Coronary artery (tissue), 2 donors: ENCODE data around the gene LSM2.
A peak's percentile ranks its signal among the peaks of the same experiment; 100 is the strongest.
"Not testable (repeated sequence)": the region's sequence is repeated elsewhere in the genome, so short reads cannot be mapped to it uniquely, and the experiment has no call there.

Experiments used
- DNase-seq: peaks from one replicate; pipeline ENCODE4 v3.0.0-alpha.2; 2017; ENCODE audit warnings: low spot score
- H3K27ac ChIP-seq, 2 donors: fragments of 200-600 bp; sonication (generic); one replicate each; pipeline ENCODE4 v1.5.1; 2016 to 2019
- H3K4me3 ChIP-seq: fragments of 200-600 bp; sonication (generic); 2 replicates; pipeline ENCODE4 v1.5.1; 2016; ENCODE audit warnings: mild to moderate bottlenecking, moderate library complexity
- CTCF ChIP-seq: fragments of 200-600 bp; sonication (generic); IDR thresholded peaks from one replicate; pipeline ENCODE4 v1.5.1; 2019; ENCODE audit warnings: antibody characterized with exemption

Gene LSM2

GRCh38 chr6:31806470-31807272 lies at the start of gene LSM2:
Gene LSM2 (minus strand): TSS chr6:31806966. CDS start chr6:31806757, 209 bp downstream.
- TF ChIP-seq CTCF = no peak
- Histone ChIP-seq H3K4me3 (peak within 1 kb of the TSS; percentile 77), H3K27ac (peak within 1 kb of the TSS; percentile 85 to 94)
- DNase-seq = peak; percentile 99

DNA sequence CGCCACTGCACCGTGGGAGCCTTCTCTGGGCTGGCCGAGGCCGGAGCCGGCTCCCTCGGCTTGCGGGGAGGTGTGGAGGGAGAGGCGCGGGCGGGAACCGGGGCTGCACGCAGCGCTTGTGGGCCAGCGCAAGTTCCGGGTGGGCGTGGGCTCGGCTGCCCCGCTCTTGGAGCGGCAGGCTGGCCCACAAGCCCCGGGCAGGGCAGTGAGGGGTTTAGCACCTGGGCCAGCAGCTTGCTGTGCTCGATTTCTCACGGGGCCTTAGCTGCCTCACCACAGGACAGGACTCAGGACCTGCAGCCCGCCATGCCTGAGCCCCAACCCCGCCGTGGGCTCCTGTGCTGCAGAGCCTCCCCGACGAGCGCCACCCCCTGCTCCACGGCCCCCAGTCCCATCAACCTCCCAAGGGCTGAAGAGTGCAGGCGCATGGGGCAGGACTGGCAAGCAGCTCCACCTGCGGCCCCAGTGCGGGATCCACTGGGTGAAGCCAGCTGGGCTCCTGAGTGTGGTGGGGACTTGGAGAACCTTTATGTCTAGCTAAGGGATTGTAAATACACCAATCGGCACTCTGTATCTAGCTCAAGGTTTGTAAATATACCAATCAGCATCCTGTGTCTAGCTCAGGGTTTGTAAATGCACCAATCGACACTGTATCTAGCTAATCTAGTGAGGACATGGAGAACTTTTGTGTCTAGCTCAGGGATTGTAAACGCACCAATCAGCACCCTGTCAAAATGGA lies 45.4 kb upstream of the LSM2 start:
- DNase-seq, H3K4me3 ChIP-seq, H3K27ac ChIP-seq: not testable (repeated sequence)

GRCh38 chr6:31851485-31851832 lies 44.7 kb upstream of the LSM2 start:
- no peak overlapping the region for H3K4me3 ChIP-seq
- DNase-seq = no peak
- H3K27ac ChIP-seq = no peak overlapping the region
- TF ChIP-seq CTCF = no peak

DNA sequence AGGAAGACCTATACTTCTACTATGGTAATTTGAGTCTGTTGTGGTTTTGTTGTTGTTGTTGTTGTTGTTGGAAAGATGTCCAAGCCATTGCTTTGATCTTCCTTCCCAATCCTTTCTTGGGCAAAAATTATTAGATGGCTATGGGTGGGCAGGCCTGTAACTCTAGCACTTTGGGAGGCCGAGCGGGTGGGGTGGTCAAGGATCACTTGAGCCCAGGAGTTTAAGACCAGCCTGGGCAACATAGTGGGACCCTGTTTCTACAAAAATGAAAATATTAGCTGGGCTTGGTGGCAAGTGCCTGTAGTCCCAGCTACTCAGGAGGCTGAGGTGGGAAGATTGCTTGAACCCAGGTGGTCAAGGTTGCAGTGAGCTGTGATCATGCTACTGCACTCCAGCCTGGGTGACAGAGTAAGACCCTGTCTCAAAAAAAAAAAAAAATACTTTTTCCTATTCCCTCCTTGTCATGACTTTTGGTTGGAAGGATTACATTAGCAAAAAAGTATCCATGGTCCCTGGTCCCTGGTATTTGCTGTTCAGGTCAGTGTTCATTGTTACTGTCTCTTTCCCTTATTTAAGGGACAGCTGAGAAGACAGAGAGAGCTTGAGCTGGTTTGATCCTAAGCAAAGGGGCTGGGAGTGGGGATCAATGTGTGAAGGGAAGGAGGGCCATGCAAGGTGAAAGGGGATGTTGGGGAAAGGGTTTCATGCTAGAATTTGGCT lies 44.2 kb upstream of the LSM2 start:
- Histone ChIP-seq H3K4me3 (no peak overlapping the region), H3K27ac (no peak overlapping the region)
- no peak for DNase-seq
- TF ChIP-seq CTCF = no peak

DNA sequence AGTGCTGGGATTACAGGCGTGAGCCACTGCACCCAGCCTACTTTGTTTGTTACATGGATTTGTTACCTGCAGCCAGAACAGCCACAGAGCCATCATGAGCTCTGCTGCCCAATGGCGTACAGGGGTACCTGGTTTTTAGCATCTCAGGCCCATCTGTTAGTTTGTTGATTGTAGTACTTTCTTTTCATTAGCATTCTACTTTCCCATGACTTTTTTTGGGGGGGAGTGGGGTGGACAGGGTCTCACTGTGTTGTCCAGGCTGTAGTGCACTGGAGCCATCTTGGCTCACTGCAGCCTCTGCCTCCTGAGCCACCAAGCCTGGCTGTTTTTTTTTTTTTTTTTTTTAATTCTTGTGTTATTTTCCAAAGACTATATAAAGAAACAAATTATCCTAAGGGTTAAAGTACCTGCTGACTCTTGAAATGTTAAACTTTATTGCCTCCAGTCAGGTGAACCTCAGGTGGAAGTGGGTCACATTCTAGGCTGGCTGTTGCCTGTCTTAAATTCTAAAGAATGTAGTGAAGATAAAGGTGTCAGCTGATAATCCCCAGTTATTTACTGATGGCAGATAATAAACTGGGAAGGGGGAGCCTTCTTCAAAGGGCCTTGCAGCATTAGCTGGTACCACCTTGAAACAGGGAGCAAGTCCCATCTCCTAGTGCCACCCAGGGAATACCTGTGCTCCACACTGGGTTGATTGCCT lies 40.7 kb upstream of the LSM2 start:
- DNase-seq = no peak
- TF ChIP-seq CTCF = no peak
- Histone ChIP-seq H3K27ac (no peak overlapping the region), H3K4me3 (no peak overlapping the region)

GRCh38 chr6:31844507-31844906 lies 37.7 kb upstream of the LSM2 start:
- DNase-seq = no peak
- no peak overlapping the region for H3K27ac ChIP-seq
- H3K4me3 ChIP-seq = no peak overlapping the region
- TF ChIP-seq CTCF = no peak

GRCh38 chr6:31842053-31842452 lies 35.3 kb upstream of the LSM2 start:
- Histone ChIP-seq H3K27ac (no peak overlapping the region), H3K4me3 (no peak overlapping the region)
- TF ChIP-seq CTCF = no peak
- no peak for DNase-seq

DNA sequence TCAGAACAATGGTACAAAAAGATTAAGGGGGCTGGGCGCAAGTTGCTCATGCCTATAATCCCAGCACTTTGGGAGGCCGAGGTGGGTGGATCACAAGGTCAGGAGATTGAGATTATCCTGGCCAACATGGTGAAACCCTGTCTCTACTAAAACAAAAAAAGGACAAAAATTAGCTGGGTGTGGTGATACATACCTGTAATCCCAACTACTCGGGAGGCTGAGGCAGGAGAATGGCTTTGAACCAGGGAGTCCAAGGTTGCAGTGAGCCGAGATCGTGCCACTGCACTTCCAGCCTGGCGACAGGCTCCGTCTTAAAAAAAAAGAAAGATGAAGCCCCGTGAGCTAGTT lies 33.0 kb upstream of the LSM2 start:
- H3K27ac ChIP-seq, H3K4me3 ChIP-seq, DNase-seq: not testable (repeated sequence)
